22Rv1 (cell line): ENCODE measurements around the gene DNM3.

Source experiments
- H3K27ac ChIP-seq: fragments of 450-650 bp; 2 replicates; pipeline ENCODE4 v1.5.1; 2017
- CTCF ChIP-seq: fragments of 450-650 bp; IDR thresholded peaks from 2 replicates; pipeline ENCODE4 v1.5.1; 2017; ENCODE audit warnings: mild to moderate bottlenecking
- ZFX ChIP-seq: fragments of 450-650 bp; IDR thresholded peaks from 2 replicates; pipeline ENCODE4 v1.6.1; 2017; ENCODE audit warnings: antibody characterized with exemption, borderline replicate concordance

Gene DNM3

GRCh38 chr1:172203902-172204301, 362.6 kb downstream of the DNM3 start:
- TF ChIP-seq ZFX: no peak
- no peak for TF ChIP-seq CTCF
- no peak overlapping the region for H3K27ac ChIP-seq

- no peak overlapping the region for H3K27ac ChIP-seq
- no peak for TF ChIP-seq CTCF
- no peak for TF ChIP-seq ZFX
Measured at GRCh38 chr1:172206256-172206655, 365.0 kb downstream of the DNM3 start.

GRCh38 chr1:172208635-172209034, 367.3 kb downstream of the DNM3 start:
- no peak overlapping the region for H3K27ac ChIP-seq
- TF ChIP-seq ZFX: no peak
- TF ChIP-seq CTCF: no peak

- H3K27ac ChIP-seq: no peak overlapping the region
- TF ChIP-seq CTCF (no peak), ZFX (no peak)
Measured at GRCh38 chr1:172211221-172211620, 369.9 kb downstream of the DNM3 start.

GRCh38 chr1:172212124-172212523, 370.8 kb downstream of the DNM3 start:
- TF ChIP-seq ZFX: no peak
- no peak for TF ChIP-seq CTCF
- no peak overlapping the region for H3K27ac ChIP-seq

- no peak for TF ChIP-seq ZFX
- TF ChIP-seq CTCF: no peak
- H3K27ac ChIP-seq: no peak overlapping the region
Measured at GRCh38 chr1:172215006-172215405, 373.7 kb downstream of the DNM3 start.

- no peak overlapping the region for H3K27ac ChIP-seq
- no peak for TF ChIP-seq ZFX
Measured at GRCh38 chr1:172219966-172220365, 378.7 kb downstream of the DNM3 start.

GRCh38 chr1:172220376-172220775, 379.1 kb downstream of the DNM3 start:
- H3K27ac ChIP-seq: no peak overlapping the region
- no peak for TF ChIP-seq CTCF
- TF ChIP-seq ZFX: no peak
